HG02884 (cell line): ENCODE measurements around the gene ROBO1.
"Not testable (repeated sequence)": the region's sequence is repeated elsewhere in the genome, so short reads cannot be mapped to it uniquely, and the experiment has no call there.

Experiments
- ATAC-seq: cut with Tn5 transposase; IDR thresholded peaks from one replicate; pipeline ENCODE4 v1.9.1; 2021; ENCODE audit warnings: mild to moderate bottlenecking, moderate library complexity; ENCODE audit not compliant: unreplicated experiment

Gene ROBO1

GRCh38 chr3:79178471-79179180 is 589.2 kb downstream of the ROBO1 start:
- no peak for ATAC-seq

- ATAC-seq = no peak
These were observed 591.9 kb downstream of the ROBO1 start for GRCh38 chr3:79175870-79176269.

GRCh38 chr3:79173259-79173658 is 594.5 kb downstream of the ROBO1 start:
- ATAC-seq = not testable (repeated sequence)

GRCh38 chr3:79172241-79172640 is 595.6 kb downstream of the ROBO1 start:
- no peak for ATAC-seq

- ATAC-seq = no peak
These were observed 597.8 kb downstream of the ROBO1 start for GRCh38 chr3:79170021-79170420.

GRCh38 chr3:79167651-79168416 is 600.0 kb downstream of the ROBO1 start:
- ATAC-seq = no peak

GRCh38 chr3:79162653-79163052 is 605.1 kb downstream of the ROBO1 start:
- ATAC-seq = no peak

- no peak for ATAC-seq
These were observed 605.9 kb downstream of the ROBO1 start for GRCh38 chr3:79161941-79162340.

GRCh38 chr3:79160421-79160820 is 607.4 kb downstream of the ROBO1 start:
- no peak for ATAC-seq

GRCh38 chr3:79159736-79160135 is 608.1 kb downstream of the ROBO1 start:
- no peak for ATAC-seq

- ATAC-seq = no peak
These were observed 610.6 kb downstream of the ROBO1 start for GRCh38 chr3:79157191-79157590.

- ATAC-seq = no peak
These were observed 612.9 kb downstream of the ROBO1 start for GRCh38 chr3:79154865-79155264.

GRCh38 chr3:79148786-79149185 is 619.0 kb downstream of the ROBO1 start:
- no peak for ATAC-seq

GRCh38 chr3:79146024-79146423 is 621.8 kb downstream of the ROBO1 start:
- no peak for ATAC-seq

GRCh38 chr3:79140708-79141107 is 627.1 kb downstream of the ROBO1 start:
- no peak for ATAC-seq

GRCh38 chr3:79139395-79140068 is 628.3 kb downstream of the ROBO1 start:
- no peak for ATAC-seq

- ATAC-seq = no peak
These were observed 642.3 kb downstream of the ROBO1 start for GRCh38 chr3:79125313-79125984.

GRCh38 chr3:79115458-79115857 is 652.3 kb downstream of the ROBO1 start:
- no peak for ATAC-seq

- no peak for ATAC-seq
These were observed 653.9 kb downstream of the ROBO1 start for GRCh38 chr3:79113876-79114275.

GRCh38 chr3:79111375-79112052 is 656.3 kb downstream of the ROBO1 start:
- no peak for ATAC-seq

- no peak for ATAC-seq
These were observed 658.0 kb downstream of the ROBO1 start for GRCh38 chr3:79109754-79110153.
